Rectal smooth muscle tissue (tissue), 1 donor: Measurements from ENCODE around the gene ADAP2.
"Not testable (repeated sequence)": the region's sequence is repeated elsewhere in the genome, so short reads cannot be mapped to it uniquely, and the experiment has no call there.

Experiments
- H3K27ac ChIP-seq: one replicate; pipeline ENCODE4 v1.7.0; 2013; ENCODE audit warnings: low read depth, low read length, inconsistent platforms
- H3K27me3 ChIP-seq: one replicate; pipeline ENCODE4 v1.7.0; 2013; ENCODE audit warnings: low read length; ENCODE audit not compliant: control insufficient read depth, insufficient read depth
- H3K36me3 ChIP-seq: one replicate; pipeline ENCODE4 v1.7.0; 2013; ENCODE audit warnings: low read length; ENCODE audit not compliant: control insufficient read depth, insufficient read depth
- H3K4me1 ChIP-seq: one replicate; pipeline ENCODE4 v1.7.0; 2013; ENCODE audit warnings: low read length; ENCODE audit not compliant: control insufficient read depth, insufficient read depth
- H3K4me3 ChIP-seq: one replicate; pipeline ENCODE4 v1.7.0; 2013; ENCODE audit warnings: low read length
- H3K9ac ChIP-seq: one replicate; pipeline ENCODE4 v1.7.0; 2013; ENCODE audit warnings: low read length

ADAP2 gene, protein sequence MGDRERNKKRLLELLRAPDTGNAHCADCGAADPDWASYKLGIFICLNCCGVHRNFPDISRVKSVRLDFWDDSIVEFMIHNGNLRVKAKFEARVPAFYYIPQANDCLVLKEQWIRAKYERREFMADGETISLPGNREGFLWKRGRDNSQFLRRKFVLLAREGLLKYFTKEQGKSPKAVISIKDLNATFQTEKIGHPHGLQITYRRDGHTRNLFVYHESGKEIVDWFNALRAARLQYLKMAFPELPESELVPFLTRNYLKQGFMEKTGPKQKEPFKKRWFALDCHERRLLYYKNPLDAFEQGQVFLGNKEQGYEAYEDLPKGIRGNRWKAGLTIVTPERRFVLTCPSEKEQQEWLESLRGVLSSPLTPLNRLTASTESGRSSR

DNA sequence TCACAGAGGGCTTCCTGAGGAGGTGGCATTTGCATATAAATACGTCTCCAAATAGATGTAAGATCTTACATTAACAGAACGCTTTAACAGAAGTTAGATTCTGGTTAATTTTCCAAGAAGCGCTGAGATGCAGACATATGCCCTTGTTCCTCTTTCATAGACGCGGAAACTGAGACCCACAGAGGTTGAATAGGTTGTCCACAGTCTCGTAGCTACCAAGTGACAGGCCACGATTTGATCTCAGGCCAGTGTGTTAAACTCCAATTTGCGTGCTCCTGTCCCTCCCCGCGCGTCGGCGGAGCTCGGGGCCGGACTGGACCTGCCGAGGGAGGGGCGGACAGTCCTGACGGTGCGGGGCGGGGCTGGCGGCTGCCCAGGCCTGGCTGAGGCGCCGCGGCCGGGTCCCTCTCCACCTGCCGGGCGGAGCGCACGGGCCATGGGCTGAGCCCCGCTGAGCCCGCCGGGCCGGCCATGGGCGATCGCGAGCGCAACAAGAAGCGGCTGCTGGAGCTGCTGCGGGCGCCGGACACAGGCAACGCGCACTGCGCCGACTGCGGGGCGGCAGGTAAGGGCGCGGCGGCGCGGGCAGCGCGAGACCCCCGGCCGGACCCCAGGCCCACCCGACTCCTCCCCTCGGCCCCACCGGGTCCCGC is at the start of gene ADAP2:
TSS of gene ADAP2 (plus strand) at position 402 of the 653 bp plus-strand sequence. CDS start at position 472, 70 bp downstream.
- no peak within 1 kb of the TSS for H3K27ac ChIP-seq
- no peak within 1 kb of the TSS for H3K9ac ChIP-seq
- no peaks in the 10 kb centered on the region for H3K4me1 ChIP-seq
- H3K4me3 ChIP-seq: peak within 1 kb of the TSS; percentile 58
- no peaks in the 10 kb centered on the region for H3K36me3 ChIP-seq
- H3K27me3 ChIP-seq: peaks cover 6% of the 10 kb centered on the region

DNA sequence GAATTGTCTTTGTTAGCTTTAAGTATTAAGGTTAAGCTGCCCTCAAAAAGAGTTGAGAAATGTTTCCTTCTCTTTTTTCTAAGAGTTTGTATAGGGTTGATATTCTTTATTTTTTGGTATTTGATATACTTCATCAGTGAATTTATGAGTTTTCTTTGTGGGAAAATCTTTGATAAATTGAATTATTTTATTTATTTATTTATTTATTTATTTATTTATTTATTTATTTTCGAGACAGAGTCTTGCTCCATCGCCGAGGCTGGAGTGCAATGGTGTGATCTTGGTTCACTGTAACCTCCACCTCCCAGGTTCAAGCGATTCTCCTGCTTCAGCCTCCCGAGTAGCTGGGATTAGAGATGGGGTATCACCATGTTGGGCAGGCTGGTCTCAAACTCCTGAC is 35.6 kb upstream of the ADAP2 start:
- no peaks in the 10 kb centered on the region for H3K27me3 ChIP-seq
- H3K4me3 ChIP-seq: no peak overlapping the region
- no peak overlapping the region for H3K27ac ChIP-seq
- no peak overlapping the region for H3K9ac ChIP-seq
- H3K4me1 ChIP-seq: no peaks in the 10 kb centered on the region
- H3K36me3 ChIP-seq: no peaks in the 10 kb centered on the region

DNA sequence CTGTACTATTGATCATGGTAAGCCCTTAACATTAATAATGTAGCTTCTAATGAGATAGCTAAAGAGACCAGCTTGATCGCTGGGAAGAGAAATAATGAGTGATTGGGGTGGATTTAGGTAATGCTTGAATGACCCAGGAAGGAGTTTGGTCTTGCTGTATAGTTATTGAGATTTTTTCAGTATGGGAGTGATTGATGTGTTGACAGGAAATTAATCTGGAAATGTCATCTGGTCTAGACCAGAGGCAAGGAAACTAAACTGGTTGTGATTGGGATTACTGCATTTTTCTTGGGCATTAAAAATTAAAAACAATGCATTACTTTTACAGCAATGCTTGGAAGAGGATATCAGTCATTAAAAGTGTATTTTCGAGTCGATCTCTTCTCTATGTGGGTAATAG is 27.5 kb upstream of the ADAP2 start:
- Histone ChIP-seq H3K4me1 (no peaks in the 10 kb centered on the region), H3K27ac (no peak overlapping the region), H3K9ac (no peak overlapping the region), H3K27me3 (no peaks in the 10 kb centered on the region), H3K36me3 (peaks cover 3% of the 10 kb centered on the region), H3K4me3 (no peak overlapping the region)

DNA sequence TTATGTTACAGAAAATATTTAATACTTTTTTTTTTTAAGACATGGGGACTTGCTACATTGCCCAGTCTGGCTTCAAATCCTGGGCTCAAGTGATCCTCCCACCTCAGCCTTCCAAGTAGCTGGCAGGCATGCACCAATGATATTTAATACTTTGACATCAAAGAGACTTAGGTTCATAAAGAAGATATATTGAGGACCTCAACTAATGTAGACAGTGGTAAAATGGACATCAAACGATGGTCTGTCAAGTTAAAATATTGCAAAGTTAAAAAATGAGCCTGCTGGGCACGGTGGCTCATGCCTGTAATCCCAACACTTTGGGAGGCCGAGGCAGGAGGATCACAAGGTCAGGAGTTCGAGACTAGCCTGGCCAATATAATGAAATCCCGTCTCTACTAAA is 24.4 kb upstream of the ADAP2 start:
- H3K4me3 ChIP-seq: no peak overlapping the region
- no peaks in the 10 kb centered on the region for H3K4me1 ChIP-seq
- H3K9ac ChIP-seq: no peak overlapping the region
- no peaks in the 10 kb centered on the region for H3K27me3 ChIP-seq
- H3K36me3 ChIP-seq: peaks cover 6% of the 10 kb centered on the region
- no peak overlapping the region for H3K27ac ChIP-seq

DNA sequence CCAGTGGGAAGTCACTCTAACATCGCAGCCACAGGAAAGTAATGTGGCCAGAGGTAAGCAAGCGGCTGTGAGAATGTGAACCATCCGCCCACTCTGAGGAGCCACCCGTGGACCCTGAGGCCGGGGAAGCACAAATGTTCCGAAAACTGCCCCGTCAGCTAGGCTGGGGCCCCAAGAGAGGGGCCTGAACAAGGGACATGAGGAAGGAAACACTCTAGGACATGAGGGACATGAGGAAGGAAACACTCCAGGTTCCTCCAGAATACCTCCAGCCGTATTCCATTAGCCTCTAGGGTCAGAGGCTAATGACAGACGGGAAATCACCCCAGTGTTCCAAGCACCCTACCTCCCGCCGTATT is 16.0 kb upstream of the ADAP2 start:
- Histone ChIP-seq H3K4me1 (no peaks in the 10 kb centered on the region), H3K4me3 (peak overlapping the region; percentile 88), H3K9ac (peak overlapping the region; percentile 58), H3K36me3 (no peaks in the 10 kb centered on the region), H3K27ac (peak overlapping the region; percentile 80), H3K27me3 (no peaks in the 10 kb centered on the region)

DNA sequence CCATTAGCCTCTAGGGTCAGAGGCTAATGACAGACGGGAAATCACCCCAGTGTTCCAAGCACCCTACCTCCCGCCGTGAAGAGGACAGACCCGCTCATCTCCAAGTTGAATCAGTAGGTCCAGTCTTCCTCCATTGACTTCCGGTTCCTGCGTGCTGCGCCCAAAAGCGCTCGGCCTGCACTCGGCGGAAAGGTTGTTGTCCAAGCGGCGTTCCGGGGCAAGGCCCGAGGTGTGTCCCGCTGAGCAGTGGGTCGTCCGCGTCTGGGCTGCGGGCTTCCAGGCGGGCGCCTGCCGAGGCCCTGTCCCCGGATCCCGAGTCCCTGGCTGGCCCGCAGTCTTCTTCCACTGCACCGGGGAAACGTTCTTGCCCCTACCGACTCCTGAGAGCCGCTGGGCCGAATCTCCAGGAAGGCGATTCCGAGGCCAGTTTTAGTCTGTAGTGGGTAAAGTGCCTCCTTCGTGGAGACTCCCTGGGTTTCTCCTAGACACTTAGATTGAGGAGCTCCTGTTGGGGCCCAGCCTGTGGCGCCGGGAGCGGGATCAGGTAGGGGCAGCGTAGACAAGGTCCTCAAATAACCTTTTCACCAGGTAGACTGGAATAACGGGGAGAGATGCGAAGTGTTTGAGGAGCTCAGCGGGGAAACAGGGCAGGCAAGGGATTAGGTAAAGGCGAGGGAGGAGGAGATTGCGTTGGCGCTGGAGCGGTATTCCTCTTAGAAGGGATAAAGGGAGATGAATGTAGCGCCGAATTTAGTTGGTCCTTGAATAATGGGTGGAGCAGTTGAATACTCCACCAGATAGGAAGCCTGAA is 15.4 kb upstream of the ADAP2 start, which contains the start of gene TEFM:
TSS of gene TEFM (minus strand) at position 138 of the 811 bp plus-strand sequence. CDS start at position 98, 40 bp downstream.
- peak within 1 kb of the TSS; percentile 80 for H3K27ac ChIP-seq
- H3K4me3 ChIP-seq: peak within 1 kb of the TSS; percentile 88
- no peaks in the 10 kb centered on the region for H3K36me3 ChIP-seq
- H3K9ac ChIP-seq: peak within 1 kb of the TSS; percentile 58
- H3K27me3 ChIP-seq: no peaks in the 10 kb centered on the region
- H3K4me1 ChIP-seq: no peaks in the 10 kb centered on the region

DNA sequence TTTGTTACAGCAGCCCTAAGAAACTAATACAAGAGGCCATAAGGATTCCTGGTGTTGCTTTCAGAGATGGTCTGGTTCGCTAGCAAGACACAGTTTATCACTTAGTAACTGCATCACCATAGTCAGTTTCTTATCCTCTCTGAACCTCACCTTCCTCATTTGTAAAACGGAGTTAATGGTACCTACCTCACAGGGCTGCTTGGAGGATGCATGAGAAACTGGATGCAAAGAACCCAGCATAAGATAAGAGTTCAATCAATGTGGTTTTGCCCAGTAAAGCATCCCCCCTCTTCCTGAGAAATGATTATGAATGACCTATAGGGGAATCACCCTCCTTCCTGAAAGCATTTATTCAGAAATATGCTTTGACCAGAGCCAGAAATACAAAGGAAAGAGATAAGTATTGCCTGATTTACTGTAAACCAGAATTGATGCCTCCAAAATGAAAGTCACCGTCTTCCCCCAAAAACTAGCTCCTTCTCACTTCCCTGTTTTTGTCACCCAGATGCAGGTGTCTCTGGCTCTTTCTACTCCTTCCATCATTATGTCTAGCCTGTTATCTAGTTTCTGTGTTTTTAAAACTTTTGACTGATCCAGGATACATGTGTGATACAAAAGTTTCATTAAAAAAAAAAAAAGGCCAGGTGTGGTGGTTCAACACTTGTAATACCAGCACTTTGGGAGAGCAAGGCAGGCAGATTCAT is 12.9 kb upstream of the ADAP2 start:
- no peak overlapping the region for H3K4me3 ChIP-seq
- no peak overlapping the region for H3K9ac ChIP-seq
- H3K4me1 ChIP-seq: no peaks in the 10 kb centered on the region
- no peaks in the 10 kb centered on the region for H3K36me3 ChIP-seq
- H3K27ac ChIP-seq: no peak overlapping the region
- H3K27me3 ChIP-seq: no peaks in the 10 kb centered on the region

DNA sequence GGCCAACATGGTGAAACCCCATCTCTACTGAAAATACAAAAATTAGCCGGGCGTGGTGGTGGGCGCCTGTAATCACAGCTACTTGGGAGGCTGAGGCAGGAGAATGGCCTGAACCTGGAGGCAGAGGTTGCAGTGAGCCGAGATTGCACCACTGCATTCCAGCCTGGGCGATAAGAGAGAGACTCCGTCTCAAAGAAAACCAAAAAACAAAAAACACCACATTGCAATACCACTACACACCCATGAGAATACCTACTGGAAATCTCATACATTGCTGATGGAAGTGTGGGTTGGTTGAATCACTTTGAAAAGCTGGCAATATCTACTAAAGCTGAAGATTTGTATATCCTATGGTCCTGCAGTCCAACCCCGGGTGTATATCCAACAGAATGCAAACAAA is 11.6 kb upstream of the ADAP2 start:
- H3K4me1 ChIP-seq, H3K36me3 ChIP-seq, H3K27ac ChIP-seq, H3K27me3 ChIP-seq, H3K9ac ChIP-seq, H3K4me3 ChIP-seq: not testable (repeated sequence)

DNA sequence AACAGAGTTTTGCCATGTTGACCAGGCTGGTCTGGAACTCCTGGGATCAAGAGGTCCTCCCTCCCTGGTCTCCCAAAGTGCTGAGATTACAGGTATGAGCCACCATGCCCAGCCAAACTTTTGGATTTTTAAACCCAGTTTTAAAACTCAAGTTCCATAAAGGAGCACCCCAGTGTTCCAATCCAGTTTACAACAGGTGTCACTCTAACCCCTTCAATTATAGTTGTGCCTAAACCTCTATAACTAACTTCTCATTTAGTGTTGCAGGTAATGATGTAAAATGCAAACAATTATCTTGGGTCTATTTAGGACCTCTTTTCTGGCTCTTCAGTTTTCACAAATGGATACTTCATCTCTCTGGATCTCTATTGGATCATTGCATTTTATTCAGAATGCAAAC is 7.8 kb upstream of the ADAP2 start:
- no peaks in the 10 kb centered on the region for H3K36me3 ChIP-seq
- no peak overlapping the region for H3K27ac ChIP-seq
- no peaks in the 10 kb centered on the region for H3K4me1 ChIP-seq
- H3K27me3 ChIP-seq: no peaks in the 10 kb centered on the region
- no peak overlapping the region for H3K9ac ChIP-seq
- H3K4me3 ChIP-seq: no peak overlapping the region

DNA sequence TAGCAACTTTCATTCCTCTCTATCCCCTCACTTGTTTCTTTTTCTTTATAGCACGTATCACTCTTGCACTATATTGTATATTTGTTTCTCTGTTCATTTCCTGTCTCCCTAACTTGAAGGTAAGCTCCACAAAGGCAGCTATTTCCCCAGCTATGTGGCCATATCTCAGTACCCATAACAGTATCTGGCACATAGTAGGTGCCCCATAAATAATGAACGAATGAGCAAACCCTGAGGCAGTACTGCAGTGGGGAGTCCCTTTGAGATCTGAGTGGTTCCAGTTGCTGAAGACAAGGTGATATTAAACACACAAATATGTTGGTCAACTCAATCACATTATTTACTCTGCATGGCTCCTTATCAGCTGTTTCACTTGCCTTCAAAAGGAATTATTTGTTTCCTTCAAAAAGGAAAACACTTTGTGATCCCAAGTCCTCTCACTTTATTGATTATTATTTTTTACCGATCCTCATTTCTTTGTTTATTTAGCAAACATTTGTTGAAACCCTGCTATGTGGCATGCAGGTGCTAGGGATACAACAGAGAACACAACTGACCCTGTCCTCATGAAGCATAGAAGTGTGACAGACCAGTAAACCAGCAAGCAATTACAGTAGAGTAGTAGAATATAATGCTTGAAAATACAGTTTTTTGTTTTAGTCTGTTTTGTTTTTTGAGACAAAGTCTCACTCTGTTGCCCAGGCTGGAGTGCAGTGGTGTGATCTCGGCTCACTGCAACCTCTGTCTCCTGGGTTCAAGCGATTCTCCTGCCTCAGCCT is 5.7 kb upstream of the ADAP2 start:
- Histone ChIP-seq H3K27me3 (no peaks in the 10 kb centered on the region), H3K9ac (no peak overlapping the region), H3K4me1 (no peaks in the 10 kb centered on the region), H3K36me3 (no peaks in the 10 kb centered on the region), H3K27ac (no peak overlapping the region), H3K4me3 (no peak overlapping the region)

DNA sequence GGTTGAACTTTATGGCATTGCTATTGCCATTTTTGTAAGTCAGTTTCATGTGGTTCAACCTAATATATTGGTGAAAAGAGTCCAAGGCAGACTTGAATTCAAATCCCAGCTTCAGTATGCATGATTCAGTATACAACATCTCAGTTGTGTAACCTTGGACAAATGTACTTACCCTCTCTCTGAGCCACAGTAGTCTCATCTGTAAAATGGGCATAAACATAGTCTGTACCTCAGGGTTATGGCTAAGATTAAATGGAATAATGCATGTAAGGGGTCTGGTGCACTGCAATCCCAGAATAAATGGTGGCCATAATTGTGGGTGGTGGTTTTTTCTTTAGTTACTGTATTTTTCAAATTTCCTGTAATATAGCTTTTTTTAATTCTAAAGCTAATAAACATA is 4.7 kb upstream of the ADAP2 start:
- Histone ChIP-seq H3K36me3 (no peaks in the 10 kb centered on the region), H3K27me3 (no peaks in the 10 kb centered on the region), H3K4me1 (no peaks in the 10 kb centered on the region), H3K9ac (no peak overlapping the region), H3K4me3 (no peak overlapping the region), H3K27ac (no peak overlapping the region)
